IMR-90 (cell line): ENCODE measurements around the gene IRAK1BP1.

ENCODE experiments used
- BHLHE40 ChIP-seq: fragments of 150-350 bp; IDR thresholded peaks from 2 replicates; pipeline ENCODE4 v1.6.1; 2016; ENCODE audit warnings: mild to moderate bottlenecking, low read depth, low read length
- FOS ChIP-seq: fragments of 150-350 bp; IDR thresholded peaks from 2 replicates; pipeline ENCODE4 v1.6.1; 2016; ENCODE audit warnings: low read depth, low read length
- MAZ ChIP-seq: IDR thresholded peaks from 2 replicates; pipeline ENCODE4 v1.6.1; 2012; ENCODE audit warnings: low read depth, mild to moderate bottlenecking, low read length, improper control_type of control experiment, moderate library complexity, borderline replicate concordance
- POLR2A ChIP-seq: IDR thresholded peaks from 2 replicates; pipeline ENCODE4 v1.6.1; 2012; ENCODE audit warnings: mild to moderate bottlenecking, low read depth, low read length
- RAD21 ChIP-seq: IDR thresholded peaks from 2 replicates; pipeline ENCODE4 v1.6.1; 2012; ENCODE audit warnings: low read length, improper control_type of control experiment
- RCOR1 ChIP-seq: IDR thresholded peaks from 2 replicates; pipeline ENCODE4 v1.6.1; 2012; ENCODE audit warnings: mild to moderate bottlenecking, low read length, improper control_type of control experiment; ENCODE audit not compliant: insufficient replicate concordance
- SMC3 ChIP-seq: fragments of 150-350 bp; IDR thresholded peaks from 2 replicates; pipeline ENCODE4 v1.6.1; 2016; ENCODE audit warnings: low read depth, mild to moderate bottlenecking, antibody characterized with exemption, low read length, moderate library complexity
- TF ChIP-seq, protein P1 (sequence below): conservative IDR thresholded peaks from 2 replicates; pipeline ENCODE4 v1.5.1; 2012; ENCODE audit warnings: mild to moderate bottlenecking, low read depth, low read length, improper control_type of control experiment
- TF ChIP-seq, protein P2 (sequence below): fragments of 150-350 bp; IDR thresholded peaks from 2 replicates; pipeline ENCODE4 v1.6.1; 2017; ENCODE audit warnings: mild to moderate bottlenecking, antibody characterized with exemption, low read length, low read depth

DNA sequence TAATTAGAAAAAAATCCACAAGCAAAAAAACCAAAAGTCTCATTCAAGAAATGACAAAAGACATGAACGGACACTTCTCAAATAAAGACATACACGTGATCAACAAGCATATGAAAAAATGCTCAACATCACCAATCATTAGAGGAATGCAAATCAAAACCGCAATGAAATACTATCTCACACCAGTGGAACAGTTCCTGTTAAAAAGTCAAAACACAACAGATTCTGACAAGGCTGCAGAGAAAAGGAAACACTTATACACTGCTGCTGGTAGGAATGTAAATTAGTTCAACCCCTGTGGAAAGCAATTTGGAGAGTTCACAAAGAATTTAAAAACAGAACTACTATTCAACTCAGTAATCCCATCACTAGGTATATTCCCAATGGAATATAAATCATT lies 58.0 kb downstream of the IRAK1BP1 start:
- TF ChIP-seq SMC3 (no peak), POLR2A (no peak), MAZ (no peak), RCOR1 (no peak), FOS (no peak), BHLHE40 (no peak), RAD21 (no peak)
- TF ChIP-seq, protein P1, sequence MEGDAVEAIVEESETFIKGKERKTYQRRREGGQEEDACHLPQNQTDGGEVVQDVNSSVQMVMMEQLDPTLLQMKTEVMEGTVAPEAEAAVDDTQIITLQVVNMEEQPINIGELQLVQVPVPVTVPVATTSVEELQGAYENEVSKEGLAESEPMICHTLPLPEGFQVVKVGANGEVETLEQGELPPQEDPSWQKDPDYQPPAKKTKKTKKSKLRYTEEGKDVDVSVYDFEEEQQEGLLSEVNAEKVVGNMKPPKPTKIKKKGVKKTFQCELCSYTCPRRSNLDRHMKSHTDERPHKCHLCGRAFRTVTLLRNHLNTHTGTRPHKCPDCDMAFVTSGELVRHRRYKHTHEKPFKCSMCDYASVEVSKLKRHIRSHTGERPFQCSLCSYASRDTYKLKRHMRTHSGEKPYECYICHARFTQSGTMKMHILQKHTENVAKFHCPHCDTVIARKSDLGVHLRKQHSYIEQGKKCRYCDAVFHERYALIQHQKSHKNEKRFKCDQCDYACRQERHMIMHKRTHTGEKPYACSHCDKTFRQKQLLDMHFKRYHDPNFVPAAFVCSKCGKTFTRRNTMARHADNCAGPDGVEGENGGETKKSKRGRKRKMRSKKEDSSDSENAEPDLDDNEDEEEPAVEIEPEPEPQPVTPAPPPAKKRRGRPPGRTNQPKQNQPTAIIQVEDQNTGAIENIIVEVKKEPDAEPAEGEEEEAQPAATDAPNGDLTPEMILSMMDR, result no peak
- TF ChIP-seq, protein P2, sequence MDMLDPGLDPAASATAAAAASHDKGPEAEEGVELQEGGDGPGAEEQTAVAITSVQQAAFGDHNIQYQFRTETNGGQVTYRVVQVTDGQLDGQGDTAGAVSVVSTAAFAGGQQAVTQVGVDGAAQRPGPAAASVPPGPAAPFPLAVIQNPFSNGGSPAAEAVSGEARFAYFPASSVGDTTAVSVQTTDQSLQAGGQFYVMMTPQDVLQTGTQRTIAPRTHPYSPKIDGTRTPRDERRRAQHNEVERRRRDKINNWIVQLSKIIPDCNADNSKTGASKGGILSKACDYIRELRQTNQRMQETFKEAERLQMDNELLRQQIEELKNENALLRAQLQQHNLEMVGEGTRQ, result no peak
